K562 (cell line): ENCODE results near the gene ADAMTS14. TPM values are rescaled to one million over a fixed set of nuclear protein-coding genes. Genes with fewer than 3 reads are reported as not detected.

ENCODE experiments used
- CEBPG ChIP-seq, 3 experiments: fragments of 200-800 bp in 1 of 3; sonication (Bioruptor generic) in 1 of 3; sonication (generic) in 1 of 3; formaldehyde crosslinking in 1 of 3; IDR thresholded peaks in 2 of 3; conservative IDR thresholded peaks in 1 of 3; 2 replicates each; pipeline versions ENCODE4 v1.6.1 to v1.8.0; 2016 to 2022; ENCODE audit warnings: missing compliant biosample characterization in 2 of 3, missing genetic modification characterization in 2 of 3, mild to moderate bottlenecking in 1 of 3, missing genetic modification reagents in 1 of 3
- JUND ChIP-seq, 2 experiments: IDR thresholded peaks; 2 replicates in 1 of 2; 3 replicates in 1 of 2; pipeline ENCODE4 v1.6.1; 2011; ENCODE audit warnings: borderline replicate concordance in 2 of 2, low read depth in 2 of 2, low read length in 2 of 2, improper control_type of control experiment in 1 of 2, missing biosample characterization in 1 of 2, missing genetic modification characterization in 1 of 2, missing genetic modification reagents in 1 of 2
- MAZ ChIP-seq, 2 experiments: fragments of 450-650 bp in 1 of 2; sonication (generic) in 1 of 2; formaldehyde crosslinking; IDR thresholded peaks in 1 of 2; conservative IDR thresholded peaks in 1 of 2; 2 replicates each; pipeline versions ENCODE4 v1.4.0 to v1.5.0; 2020; ENCODE audit warnings: mild to moderate bottlenecking in 1 of 2, missing genetic modification reagents in 1 of 2
- MYBL2 ChIP-seq, 2 experiments: fragments of 450-650 bp in 1 of 2; sonication (generic) in 1 of 2; formaldehyde crosslinking in 1 of 2; IDR thresholded peaks; 2 replicates each; pipeline versions ENCODE4 v1.6.1 to v1.8.1; 2017 to 2022; ENCODE audit warnings: borderline replicate concordance in 1 of 2, inconsistent platforms in 1 of 2, low read depth in 1 of 2, mild to moderate bottlenecking in 1 of 2, missing genetic modification reagents in 1 of 2, moderate library complexity in 1 of 2
- NR2C2 ChIP-seq, 2 experiments: fragments of 200-800 bp in 1 of 2; sonication (Bioruptor generic) in 1 of 2; sonication (generic) in 1 of 2; formaldehyde crosslinking in 1 of 2; IDR thresholded peaks; 2 replicates each; pipeline versions ENCODE4 v1.6.1 to v1.8.0; 2016 to 2022; ENCODE audit warnings: mild to moderate bottlenecking in 1 of 2, missing compliant biosample characterization in 1 of 2, missing genetic modification characterization in 1 of 2, missing genetic modification reagents in 1 of 2
- NR4A1 ChIP-seq, 2 experiments: fragments of 250-450 bp in 1 of 2; fragments of 450-650 bp in 1 of 2; sonication (Bioruptor Pico) in 1 of 2; IDR thresholded peaks; 2 replicates each; pipeline versions ENCODE4 v1.4.0 to v1.6.1; 2016 to 2020; ENCODE audit warnings: mild to moderate bottlenecking in 2 of 2, missing compliant biosample characterization in 1 of 2, missing genetic modification characterization in 1 of 2, moderate library complexity in 1 of 2
- POLR2AphosphoS5 ChIP-seq: IDR thresholded peaks from 2 replicates; pipeline ENCODE4 v1.6.1; 2011; ENCODE audit warnings: mild to moderate bottlenecking, low read depth, low read length, moderate library complexity; ENCODE audit not compliant: control insufficient read depth, insufficient read depth
- TEAD1 ChIP-seq, 2 experiments: fragments of 450-650 bp in 1 of 2; sonication (generic) in 1 of 2; formaldehyde crosslinking; IDR thresholded peaks; 2 replicates each; pipeline versions ENCODE4 v1.4.0 to v1.8.0; 2020 to 2022; ENCODE audit warnings: mild to moderate bottlenecking in 2 of 2, missing genetic modification reagents in 1 of 2
- THRA ChIP-seq: fragments of 450-650 bp; IDR thresholded peaks from 2 replicates; pipeline ENCODE4 v1.6.1; 2017; ENCODE audit warnings: mild to moderate bottlenecking, moderate library complexity
- YBX1 ChIP-seq: fragments of 450-650 bp; IDR thresholded peaks from 2 replicates; pipeline ENCODE4 v1.7.1; 2016; ENCODE audit warnings: mild to moderate bottlenecking
- ZHX1 ChIP-seq: fragments of 150-350 bp; conservative IDR thresholded peaks from 2 replicates; pipeline ENCODE4 v1.6.1; 2014; ENCODE audit warnings: low read length
- ZNF134 ChIP-seq: fragments of 250-450 bp; sonication (Bioruptor Pico); conservative IDR thresholded peaks from 2 replicates; pipeline ENCODE4 v1.4.0; 2020
- ZNF395 ChIP-seq: fragments of 200-800 bp; sonication (Bioruptor generic); IDR thresholded peaks from 2 replicates; pipeline ENCODE4 v1.6.1; 2017; ENCODE audit warnings: missing genetic modification characterization, missing compliant biosample characterization
- ZNF740 ChIP-seq, 3 experiments: fragments of 200-800 bp in 1 of 3; sonication (Bioruptor generic) in 1 of 3; sonication (generic) in 1 of 3; formaldehyde crosslinking in 1 of 3; IDR thresholded peaks; 2 replicates each; pipeline versions ENCODE4 v1.6.1 to v1.8.0; 2016 to 2022; ENCODE audit warnings: mild to moderate bottlenecking in 2 of 3, missing compliant biosample characterization in 2 of 3, missing genetic modification characterization in 2 of 3, missing genetic modification reagents in 1 of 3
- ZSCAN29 ChIP-seq: fragments of 450-650 bp; IDR thresholded peaks from 2 replicates; pipeline ENCODE4 v1.6.1; 2017
- polyA plus RNA-seq, 8 experiments: library from polyadenylated mRNA; depleted of rRNA in 4 of 8; stranded (reverse) in 5 of 8; unstranded in 3 of 8; fragments of >200 nt; fragmentation: Nextera tagmentation in 2 of 8; fragmentation: Illumina TruSeq in 1 of 8; extraction: Ambion mirVana in 2 of 8; extraction: Trizol in 1 of 8; gene quantifications; 2 replicates each; pipeline versions ENCODE4 v1.2.1 to v1.2.3, GENCODE V29; 2011 to 2014; ENCODE audit warnings: inconsistent platforms in 1 of 8, missing spikeins in 1 of 8
- total RNA-seq, 7 experiments: library from RNA; depleted of rRNA in 6 of 7; stranded (reverse); fragments of >200 nt in 6 of 7; fragmentation: Illumina TruSeq in 2 of 7; extraction: Trizol in 2 of 7; gene quantifications; 2 replicates each; pipeline versions ENCODE4 v1.2.1 to v1.2.3, GENCODE V29; 2011 to 2021; ENCODE audit warnings: low replicate concordance in 1 of 7

Gene ADAMTS14
- total and polyA plus RNA-seq, 9 of the 15 experiments (the other 6 are each of a cell fraction or from before 2014, with no cell fraction given), result 0.04 to 37.4 (median 15.9) TPM

GRCh38 chr10:70662362-70663220 is 9.7 kb upstream of the ADAMTS14 start (continued):
- TF ChIP-seq JUND (IDR thresholded peaks at IDR 0.05; ENCODE audit: borderline replicate concordance, low read depth, low read length), result no peak
- peak; percentile 44; the same call in 1 of the 3 replicates for TF ChIP-seq JUND (tag; IDR thresholded peaks at IDR 0.05; ENCODE audit: borderline replicate concordance, low read depth, low read length)
- peak; percentile 79; the same call in 1 of the 2 replicates for TF ChIP-seq ZNF395 (CRISPR knock-in tag)
- TF ChIP-seq MYBL2 (IDR thresholded peaks at IDR 0.05; ENCODE audit: low read depth), result no peak
- no peak for TF ChIP-seq MYBL2 (CRISPR knock-in tag; IDR thresholded peaks at IDR 0.05; ENCODE audit: borderline replicate concordance)
- TF ChIP-seq NR4A1 (CRISPR knock-in tag; IDR thresholded peaks at IDR 0.05), result no peak
- TF ChIP-seq NR4A1 (tag; IDR thresholded peaks at IDR 0.05), result peak; percentile 71
- TF ChIP-seq CEBPG (CRISPR knock-in tag; IDR thresholded peaks at IDR 0.05), result no peak
- 0 out of 4 replicates have a peak, but pooled peaks of 1 of the 2 experiments have one; percentile 5 for TF ChIP-seq CEBPG (tag; conservative IDR thresholded peaks at IDR 0.05 in 1 of 2, IDR thresholded peaks at IDR 0.05 in 1 of 2)
- TF ChIP-seq MAZ (CRISPR knock-in tag; conservative IDR thresholded peaks at IDR 0.05 in 1 of 2, IDR thresholded peaks at IDR 0.05 in 1 of 2), result peak in 1 of 2 experiments; percentile 30; a peak in 2 of 4 replicates
- no peak for TF ChIP-seq NR2C2 (CRISPR knock-in tag; IDR thresholded peaks at IDR 0.05)
- TF ChIP-seq NR2C2 (tag; IDR thresholded peaks at IDR 0.05), result 0 out of 2 replicates have a peak, but pooled peaks have one; percentile 31
- TF ChIP-seq ZNF134, result 0 out of 2 replicates have a peak, but pooled peaks have one; percentile 10
- no peak for TF ChIP-seq ZHX1
- TF ChIP-seq ZSCAN29, result no peak
- TF ChIP-seq ZNF740 (CRISPR knock-in tag; IDR thresholded peaks at IDR 0.05), result no peak
- 0 out of 4 replicates have a peak, but pooled peaks of 1 of the 2 experiments have one; percentile 10 for TF ChIP-seq ZNF740 (tag; IDR thresholded peaks at IDR 0.05)
- 0 out of 4 replicates have a peak, but pooled peaks of 1 of the 2 experiments have one; percentile 47 for TF ChIP-seq TEAD1 (CRISPR knock-in tag; IDR thresholded peaks at IDR 0.05)
- no peak for TF ChIP-seq THRA
- TF ChIP-seq POLR2AphosphoS5, result peak; percentile 11; the same call in 1 of the 2 replicates
- TF ChIP-seq YBX1, result no peak
